ENCODE data around the gene MTFR2.

The MTFR2 gene

DNA sequence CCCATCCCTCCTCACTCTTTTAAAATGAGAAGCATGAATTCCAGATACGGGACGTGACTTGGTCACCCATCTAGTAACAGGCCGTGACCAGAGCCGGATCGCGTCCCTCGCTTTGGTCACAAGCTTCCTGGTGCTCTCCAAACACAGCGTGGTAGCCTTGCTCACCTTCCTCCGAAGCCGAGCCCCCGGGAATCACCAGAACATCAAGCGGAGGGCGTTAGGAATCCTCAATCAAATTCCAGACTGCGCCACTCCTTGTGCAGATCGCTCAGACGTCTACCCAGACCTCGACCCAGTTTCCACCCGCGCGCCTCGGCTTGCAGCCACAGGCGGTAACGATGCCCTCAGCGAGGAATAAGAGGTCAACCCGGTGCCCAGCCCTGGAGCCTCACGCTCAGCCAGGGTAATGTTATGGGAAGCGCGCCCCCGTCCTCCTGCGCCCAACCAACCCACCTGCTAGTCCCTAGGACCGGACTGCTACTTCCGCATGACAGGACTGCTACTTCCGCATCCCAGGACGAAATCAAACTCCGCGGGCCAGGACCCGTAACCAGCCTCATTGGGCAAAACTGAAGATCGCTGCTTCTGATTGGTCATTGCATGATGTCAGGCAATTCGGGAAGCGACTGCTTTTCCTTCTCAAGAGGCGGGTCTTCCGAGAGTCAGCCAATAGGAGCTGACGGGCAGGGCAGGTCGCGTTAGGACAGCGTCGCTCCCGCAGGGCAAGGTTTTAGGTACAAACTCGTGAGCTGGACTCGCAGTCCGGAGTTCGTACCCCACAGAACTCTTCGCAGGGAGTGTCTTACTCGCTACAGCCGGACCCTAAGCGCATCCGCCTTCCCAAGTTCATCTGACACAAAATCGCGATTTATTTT, at the start of gene MTFR2:
Gene MTFR2, minus strand, starts transcription at position 501 of the 875 bp plus-strand sequence. CDS start 1,212 bp downstream, outside the sequence.
- peak within 1 kb of the TSS; percentile 58 to 79 (median 63) for H3K4me3 ChIP-seq
- peak within 1 kb of the TSS in 6 of 21 experiments; percentile 23 to 74 (median 56) for H3K27ac ChIP-seq

DNA sequence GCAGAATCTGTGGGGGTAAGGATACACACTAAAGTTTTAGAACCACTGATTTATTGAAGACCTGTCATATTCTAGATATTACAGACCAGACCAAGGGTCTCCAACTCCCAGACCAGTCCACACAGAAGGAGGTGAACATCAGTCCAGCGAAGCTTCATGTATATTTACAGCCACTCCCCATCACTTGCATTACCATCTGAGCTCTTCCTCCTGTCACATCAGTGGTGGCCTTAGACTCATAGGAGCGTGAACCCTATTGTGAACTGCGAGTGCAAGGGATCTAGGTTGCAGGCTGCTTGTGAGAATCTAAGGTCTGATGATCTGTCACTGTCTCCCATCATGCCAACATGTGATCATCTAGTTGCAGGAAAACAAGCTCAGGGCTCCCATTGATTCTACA, 44.5 kb upstream of the MTFR2 start:
- H3K4me3 ChIP-seq, result no peak overlapping the region
- H3K27ac ChIP-seq, result no peak overlapping the region

- Histone ChIP-seq H3K27ac (peak overlapping the region; percentile 91 to 100 (median 100)), H3K4me3 (peak overlapping the region; percentile 79 to 96 (median 90))
Observed at GRCh38 chr6:136290410-136291010, 40.4 kb upstream of the MTFR2 start.

GRCh38 chr6:136289579-136290409, 39.7 kb upstream of the MTFR2 start, which contains the start of gene BCLAF1:
Gene BCLAF1 (minus strand): TSS chr6:136289846. CDS start chr6:136279866, 9,980 bp downstream.
- H3K27ac ChIP-seq, result peak within 1 kb of the TSS; percentile 91 to 100 (median 100)
- H3K4me3 ChIP-seq, result peak within 1 kb of the TSS; percentile 79 to 96 (median 90)

GRCh38 chr6:136289327-136289578, 39.1 kb upstream of the MTFR2 start:
- peak overlapping the region; percentile 79 to 96 (median 90) for H3K4me3 ChIP-seq
- H3K27ac ChIP-seq, result peak overlapping the region; percentile 89 to 100 (median 100)

GRCh38 chr6:136288566-136289326, 38.6 kb upstream of the MTFR2 start:
- Histone ChIP-seq H3K4me3 (peak overlapping the region; percentile 79 to 96 (median 90)), H3K27ac (peak overlapping the region in 20 of 21 experiments; percentile 89 to 100 (median 100))

GRCh38 chr6:136284909-136285308, 34.8 kb upstream of the MTFR2 start:
- Histone ChIP-seq H3K27ac (peak overlapping the region in 3 of 21 experiments; percentile 8 to 27 (median 22)), H3K4me3 (no peak overlapping the region)

DNA sequence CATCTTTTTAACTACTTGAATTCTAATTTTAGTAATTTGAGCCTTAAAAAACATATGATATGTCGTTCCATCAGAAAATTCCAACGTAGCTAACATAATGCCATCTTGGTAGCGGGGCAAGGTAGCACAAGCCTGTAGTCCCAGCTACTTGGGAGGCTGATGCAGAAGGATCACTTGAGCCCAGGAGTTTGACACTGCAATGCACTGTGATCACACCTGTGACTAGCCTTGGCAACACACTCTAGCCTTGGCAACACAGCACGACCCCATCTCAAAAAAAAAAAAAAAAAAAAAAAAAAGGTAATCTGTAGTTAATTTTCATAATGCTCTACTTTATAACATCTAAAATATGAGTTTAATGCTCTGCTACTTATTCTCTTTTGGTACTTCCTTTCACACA, 32.8 kb upstream of the MTFR2 start:
- Histone ChIP-seq H3K27ac (no peak overlapping the region), H3K4me3 (no peak overlapping the region)

DNA sequence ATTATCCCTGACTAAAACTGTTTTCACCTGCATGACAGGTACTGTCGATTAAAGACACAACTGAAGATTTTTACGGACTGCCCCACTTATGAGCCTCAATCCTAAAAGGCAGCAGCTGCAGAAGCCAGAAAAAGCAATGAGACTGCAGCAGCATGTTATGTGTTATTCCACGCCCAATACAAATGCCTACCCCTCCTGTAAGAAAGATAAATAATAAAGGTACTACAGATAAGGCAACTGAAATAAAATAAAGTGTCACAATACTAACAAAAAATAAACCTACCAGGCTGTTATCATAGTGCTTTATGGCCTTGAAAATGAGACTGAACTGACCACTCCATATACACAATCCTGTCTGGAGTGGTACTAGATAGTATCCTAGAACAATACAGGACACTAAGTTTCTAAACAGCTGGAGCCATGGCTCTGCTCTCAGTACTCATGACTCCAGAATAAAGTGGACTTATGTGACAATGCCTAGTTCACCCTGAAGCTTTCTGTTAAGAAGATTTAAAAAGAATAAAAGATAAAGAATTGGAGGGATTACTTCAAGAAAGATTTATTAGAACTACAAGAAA, 30.0 kb upstream of the MTFR2 start:
- H3K27ac ChIP-seq, result no peak overlapping the region
- H3K4me3 ChIP-seq, result no peak overlapping the region

GRCh38 chr6:136274062-136274461, 24.0 kb upstream of the MTFR2 start:
- no peak overlapping the region for H3K4me3 ChIP-seq
- H3K27ac ChIP-seq, result no peak overlapping the region

DNA sequence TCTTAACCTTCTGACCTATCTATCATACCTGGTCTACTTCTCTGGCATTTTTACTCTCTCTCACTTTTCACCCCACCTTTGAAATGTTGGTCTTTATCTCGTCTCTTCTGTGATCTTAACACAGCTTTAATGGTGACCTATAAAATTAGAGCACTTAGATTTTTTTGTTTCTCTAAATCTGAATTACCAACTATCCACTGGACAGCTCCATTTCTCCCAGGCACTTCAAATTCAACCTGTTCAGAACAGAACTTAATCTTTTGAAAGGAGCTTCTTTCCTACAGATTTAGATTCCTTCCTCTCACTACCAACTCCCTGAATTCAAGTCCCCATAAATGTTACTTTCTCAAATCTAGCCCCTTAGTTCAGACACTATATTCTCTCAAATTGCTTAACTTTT, 15.0 kb upstream of the MTFR2 start:
- Histone ChIP-seq H3K27ac (no peak overlapping the region), H3K4me3 (no peak overlapping the region)

DNA sequence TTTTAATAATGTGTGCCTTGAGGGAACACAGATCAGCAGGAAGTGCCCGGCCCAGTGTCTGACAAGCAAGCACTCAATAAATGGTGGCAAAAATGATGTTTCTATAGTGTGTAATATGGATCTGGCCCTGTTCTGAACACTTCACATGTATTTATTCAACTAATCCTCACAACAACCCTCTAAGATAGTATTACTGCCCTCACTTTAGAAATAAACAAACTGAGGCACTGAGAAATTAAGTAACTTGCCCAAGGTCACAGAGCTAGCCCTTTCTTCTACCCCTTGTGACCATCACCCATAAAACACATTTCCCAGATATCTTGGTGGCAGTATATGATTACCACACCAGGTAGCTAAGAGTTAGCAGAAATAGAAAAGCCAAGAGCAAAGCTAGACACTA, 12.8 kb upstream of the MTFR2 start:
- no peak overlapping the region for H3K4me3 ChIP-seq
- no peak overlapping the region for H3K27ac ChIP-seq

DNA sequence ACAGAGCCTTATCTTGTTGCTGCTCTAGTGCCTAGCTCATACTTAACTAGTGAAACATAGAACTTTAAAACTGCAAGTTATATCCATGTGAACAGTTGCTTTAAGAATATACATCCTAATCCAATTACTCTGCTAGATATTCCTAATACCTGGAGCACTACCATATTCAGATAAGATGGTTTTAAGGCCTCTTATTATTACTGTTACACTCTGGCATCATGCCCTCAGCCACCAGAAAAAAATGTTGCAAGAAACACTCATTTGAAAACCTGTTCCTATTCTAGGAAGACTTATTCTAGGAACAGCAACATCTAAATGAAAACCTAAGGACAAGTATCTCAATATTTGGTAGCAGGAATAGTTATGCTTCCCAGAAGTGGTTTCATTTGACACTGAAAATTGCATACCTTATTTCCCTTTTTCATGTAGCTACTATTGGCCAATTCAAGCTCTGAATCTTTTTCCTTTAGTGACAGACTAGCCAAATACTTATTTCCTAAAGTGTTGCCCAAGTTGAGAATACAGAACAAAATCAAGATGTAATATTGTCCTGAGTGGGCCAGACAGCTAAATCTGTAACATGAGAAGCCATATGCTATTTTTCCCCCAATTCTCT, 4.8 kb upstream of the MTFR2 start:
- H3K4me3 ChIP-seq, result no peak overlapping the region
- no peak overlapping the region for H3K27ac ChIP-seq

DNA sequence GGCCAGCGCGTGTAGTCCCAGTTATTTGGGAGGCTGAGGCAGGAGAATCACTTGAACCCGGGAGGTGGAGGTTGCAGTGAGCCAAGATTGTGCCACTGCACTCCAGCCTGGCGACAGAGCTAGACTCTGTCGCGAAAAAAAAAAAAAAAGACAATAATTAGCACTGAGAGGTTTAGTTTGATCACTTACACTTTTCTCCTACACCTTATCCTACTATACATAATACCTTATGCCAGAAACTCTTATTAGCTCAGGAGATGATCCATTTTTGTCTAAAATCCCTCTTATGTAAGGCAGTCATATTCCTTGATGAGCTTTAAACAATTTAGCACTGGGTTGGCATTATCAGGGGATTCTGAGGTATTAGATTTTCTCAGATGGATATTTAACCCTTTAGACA, 3.6 kb upstream of the MTFR2 start:
- no peak overlapping the region for H3K27ac ChIP-seq
- no peak overlapping the region for H3K4me3 ChIP-seq

- H3K4me3 ChIP-seq, result no peak overlapping the region
- no peak overlapping the region for H3K27ac ChIP-seq
Observed at GRCh38 chr6:136252441-136252840, 2.3 kb upstream of the MTFR2 start.

- Histone ChIP-seq H3K27ac (no peak overlapping the region), H3K4me3 (peak overlapping the region in 1 of 7 experiments; percentile 79)
Observed at GRCh38 chr6:136251394-136251793, 1.3 kb upstream of the MTFR2 start.

GRCh38 chr6:136250686-136251008, 536 bp upstream of the MTFR2 start:
- Histone ChIP-seq H3K4me3 (peak overlapping the region; percentile 58 to 79 (median 63)), H3K27ac (peak overlapping the region in 6 of 21 experiments; percentile 23 to 74 (median 56))

DNA sequence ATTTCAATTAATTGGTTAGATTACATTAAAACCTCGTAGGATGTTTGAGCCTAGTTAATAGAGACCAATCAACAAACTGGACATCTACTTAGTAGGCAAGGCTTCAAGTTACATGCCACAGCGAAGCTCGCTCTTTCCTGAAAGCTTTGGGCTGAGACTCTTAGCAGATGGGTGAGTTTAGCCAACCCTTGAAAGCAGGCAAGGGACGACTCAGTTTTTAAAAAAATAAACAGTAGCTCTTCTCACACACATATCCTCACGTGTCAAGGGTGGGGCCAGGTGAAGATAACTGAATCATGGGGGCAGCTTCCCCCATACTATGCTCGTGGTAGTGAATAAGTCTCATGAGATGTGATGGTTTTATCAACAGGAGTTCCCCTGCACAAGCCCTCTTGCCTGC, 775 bp downstream of the MTFR2 start:
- Histone ChIP-seq H3K4me3 (peak overlapping the region; percentile 58 to 79 (median 63)), H3K27ac (no peak overlapping the region)

- Histone ChIP-seq H3K4me3 (no peak overlapping the region), H3K27ac (no peak overlapping the region)
Observed at GRCh38 chr6:136244061-136244616, 6.0 kb downstream of the MTFR2 start.
